Pancreas (tissue), 10 donors: ENCODE data around the gene ARGLU1. TPM values are rescaled to one million over a fixed set of nuclear protein-coding genes. Genes with fewer than 3 reads are reported as not detected.

ENCODE experiments used
- ATAC-seq, 4 donors: fragments of 200-7000 bp; cut with Tn5 transposase; one replicate each; pipeline versions ENCODE4 v1.8.0 to v1.9.1; 2020; ENCODE audit warnings: mild to moderate bottlenecking in 4 of 4, moderate library complexity in 4 of 4
- DNase-seq, 6 donors: peaks; one replicate each; pipeline ENCODE4 v3.0.0-alpha.2; 2020
- FAIRE-seq: peaks from 2 replicates; lab custom pipeline; 2012; peaks lifted over from hg19 to GRCh38; lab: Jason Lieb, UNC
- H3K27ac ChIP-seq, 4 donors: fragments of 200-600 bp; sonication (generic); 1 replicate in 3 of 4; 2 replicates in 1 of 4; pipeline versions ENCODE4 v1.5.0 to v1.8.0; 2020
- H3K27me3 ChIP-seq, 4 donors: fragments of 200-600 bp; one replicate each; pipeline ENCODE4 v1.8.0; 2021
- H3K36me3 ChIP-seq, 3 donors: fragments of 200-600 bp; sonication (generic) in 1 of 3; one replicate each; pipeline versions ENCODE4 v1.5.0 to v1.8.0; 2020 to 2021
- H3K4me1 ChIP-seq, 3 donors: fragments of 200-600 bp; one replicate each; pipeline ENCODE4 v1.8.0; 2021
- H3K4me3 ChIP-seq, 4 donors: fragments of 200-600 bp; sonication (generic) in 2 of 4; one replicate each; pipeline versions ENCODE4 v1.5.0 to v1.8.0; 2020 to 2021
- H3K9me3 ChIP-seq, 4 donors: fragments of 200-600 bp; one replicate each; pipeline ENCODE4 v1.8.0; 2021
- CTCF ChIP-seq, 4 donors: fragments of 200-600 bp; sonication (generic) in 3 of 4; IDR thresholded peaks; one replicate each; pipeline versions ENCODE4 v1.5.0 to v1.8.0; 2021; ENCODE audit warnings: antibody characterized with exemption in 4 of 4
- WGBS, 2 donors: extraction: QIAGEN DNeasy Blood & Tissue Kit; methylation state at CpG; one replicate each; pipeline ENCODE4 v1.1.7; 2013; 5-methylcytosine and 5-hydroxymethylcytosine counted together
- intact Hi-C, 3 donors: fragments of 100-400 bp; cut with DNase I; formaldehyde crosslinking; loops; one replicate each; pipeline versions ENCODE4 v1.11.1 to v1.14.2; 2022
- polyA plus RNA-seq, 2 donors: library from polyadenylated mRNA; stranded (reverse); fragments of 200-250 nt; gene quantifications; one replicate each; pipeline ENCODE4 v1.2.3, GENCODE V29; 2013
- total RNA-seq, 6 donors: library from RNA; stranded (reverse); fragmentation: NEBNext Ultra II Directional in 4 of 6; extraction: Animal tissue kit (Norgen Biotek cat#: 25700) in 4 of 6; gene quantifications; one replicate each; pipeline versions ENCODE4 v1.2.1 to v1.2.4, GENCODE V29; 2021 to 2023
- donor health status: healthy with polysubstance abuse.
- donor health status: DM: no; HTN: no; CAD: no; lungs with moderate emphysema.
- donor health status: DM: no; HTN: no; CAD: no.
- donor health status: control.
- donor health status: control.
- donor health status: Bipolar disorder and iron deficiency.
- donor health status: DM: yes; HTN: yes; CAD: no.
- donor health status: DM: no; HTN: no; CAD: no.
- donor health status: DM: no; HTN: no; CAD: no.
- donor health status: DM: yes; HTN: yes; CAD: no.

Gene ARGLU1
- total and polyA plus RNA-seq, 8 donors, result 15.9 to 96.1 (median 27.7) TPM

- Histone ChIP-seq H3K4me3 (no peak overlapping the region), H3K9me3 (no peaks in the 10 kb centered on the region), H3K36me3 (peaks cover 0 to 5% (median 0%) of the 10 kb centered on the region in 3 donors), H3K27ac (no peak overlapping the region), H3K4me1 (no peaks in the 10 kb centered on the region), H3K27me3 (no peaks in the 10 kb centered on the region)
- no peak for DNase-seq
- intact Hi-C loops, result no loop called here
- no peak for ATAC-seq
- no peak for TF ChIP-seq CTCF (IDR thresholded peaks at IDR 0.05)
- WGBS, 2 donors, result 48 to 53% methylated on average over 6 of the region's 6 CpGs
- FAIRE-seq, result no peak
Measured at GRCh38 chr13:106496072-106496997, 71.6 kb downstream of the ARGLU1 start.

GRCh38 chr13:106494936-106495335 is 73.0 kb downstream of the ARGLU1 start:
- TF ChIP-seq CTCF (IDR thresholded peaks at IDR 0.05), result no peak
- Histone ChIP-seq H3K27ac (no peak overlapping the region), H3K36me3 (peaks cover 0 to 5% (median 0%) of the 10 kb centered on the region in 3 donors), H3K4me1 (no peaks in the 10 kb centered on the region), H3K4me3 (no peak overlapping the region), H3K9me3 (no peaks in the 10 kb centered on the region), H3K27me3 (no peaks in the 10 kb centered on the region)
- DNase-seq, result no peak
- FAIRE-seq, result no peak
- no peak for ATAC-seq
- WGBS, 2 donors, result 79 to 89% methylated on average over 3 of the region's 3 CpGs
- intact Hi-C loops, result no loop called here

- Histone ChIP-seq H3K4me3 (no peak overlapping the region), H3K4me1 (no peaks in the 10 kb centered on the region), H3K36me3 (peaks cover 0 to 5% (median 0%) of the 10 kb centered on the region in 3 donors), H3K27ac (no peak overlapping the region), H3K9me3 (no peaks in the 10 kb centered on the region), H3K27me3 (no peaks in the 10 kb centered on the region)
- no peak for FAIRE-seq
- intact Hi-C loops, result no loop called here
- TF ChIP-seq CTCF (IDR thresholded peaks at IDR 0.05), result no peak
- no peak for ATAC-seq
- DNase-seq, result no peak
Measured at GRCh38 chr13:106494506-106494905, 73.4 kb downstream of the ARGLU1 start.

- FAIRE-seq (no peak), DNase-seq (no peak)
- intact Hi-C loops, result no loop called here
Measured at GRCh38 chr13:106493533-106494220, 74.3 kb downstream of the ARGLU1 start.

More at GRCh38 chr13:106493533-106494220, 74.3 kb downstream of the ARGLU1 start:
- H3K9me3 ChIP-seq, result no peaks in the 10 kb centered on the region
- TF ChIP-seq CTCF (IDR thresholded peaks at IDR 0.05), result no peak
- H3K4me1 ChIP-seq, result no peaks in the 10 kb centered on the region
- peaks cover 0 to 5% (median 0%) of the 10 kb centered on the region in 3 donors for H3K36me3 ChIP-seq
- no peak overlapping the region for H3K27ac ChIP-seq
- H3K27me3 ChIP-seq, result no peaks in the 10 kb centered on the region
- ATAC-seq, result peak in 2 of 4 donors; percentile 37 to 46
- 85 to 90% methylated on average over 17 of the region's 17 CpGs for WGBS, 2 donors
- H3K4me3 ChIP-seq, result no peak overlapping the region
